Esophagus muscularis mucosa (tissue), 4 donors: ENCODE measurements around the gene OR5AU1. TPM values are rescaled to one million over a fixed set of nuclear protein-coding genes. Genes with fewer than 3 reads are reported as not detected.

ENCODE experiments used
- DNase-seq: peaks from one replicate; pipeline ENCODE4 v3.0.0-alpha.2; 2017; ENCODE audit errors: extremely low spot score
- H3K27ac ChIP-seq, 4 donors: fragments of 200-600 bp; sonication (generic); replicated peaks in 1 of 4; 1 replicate in 3 of 4; 2 replicates in 1 of 4; pipeline ENCODE4 v1.5.1; 2016 to 2019; ENCODE audit warnings: mild to moderate bottlenecking in 1 of 4
- H3K27me3 ChIP-seq, 4 donors: fragments of 200-600 bp; sonication (generic); one replicate each; pipeline versions ENCODE4 v1.5.1 to v1.6.0; 2016 to 2019
- H3K36me3 ChIP-seq, 4 donors: fragments of 200-600 bp; sonication (generic); one replicate each; pipeline ENCODE4 v1.5.1; 2016 to 2019
- H3K4me1 ChIP-seq, 4 donors: fragments of 200-600 bp; sonication (generic); one replicate each; pipeline ENCODE4 v1.5.1; 2016 to 2019
- H3K4me3 ChIP-seq, 4 donors: fragments of 200-600 bp; sonication (generic); 1 replicate in 2 of 4; 2 replicates in 2 of 4; pipeline ENCODE4 v1.5.1; 2016 to 2019; ENCODE audit warnings: mild to moderate bottlenecking in 4 of 4, moderate library complexity in 1 of 4
- H3K9me3 ChIP-seq, 4 donors: fragments of 200-600 bp; sonication (generic); 1 replicate in 3 of 4; 2 replicates in 1 of 4; pipeline ENCODE4 v1.5.1; 2016 to 2019
- EP300 ChIP-seq: sonication (generic); formaldehyde crosslinking; IDR thresholded peaks from one replicate; pipeline ENCODE4 v1.6.1; 2017; ENCODE audit warnings: antibody characterized with exemption
- POLR2A ChIP-seq: fragments of 450-650 bp; IDR thresholded peaks from one replicate; pipeline ENCODE4 v1.6.1; 2017; ENCODE audit warnings: antibody characterized with exemption, moderate library complexity, mild to moderate bottlenecking, low read depth
- POLR2AphosphoS5 ChIP-seq, 2 donors: sonication (generic); formaldehyde crosslinking; IDR thresholded peaks; one replicate each; pipeline ENCODE4 v1.6.1; 2017; ENCODE audit warnings: antibody characterized with exemption in 2 of 2
- WGBS: methylation state at CpG from one replicate; pipeline ENCODE4 v1.1.5; 2018; 5-methylcytosine and 5-hydroxymethylcytosine counted together
- intact Hi-C: fragments of 100-400 bp; cut with DNase I; formaldehyde crosslinking; loops from one replicate; pipeline ENCODE4 v1.15.1; 2023
- total RNA-seq, 4 donors: library from RNA; depleted of rRNA; stranded (reverse); fragments of >200 nt; gene quantifications; one replicate each; pipeline versions ENCODE4 v1.1.0 to v1.2.1, GENCODE V29; 2016
- TF ChIP-seq, protein P1 (sequence below), 3 experiments: fragments of 200-600 bp in 2 of 3; fragments of 450-650 bp in 1 of 3; sonication (generic) in 2 of 3; IDR thresholded peaks; one replicate each; pipeline ENCODE4 v1.5.1; 2017 to 2019; ENCODE audit warnings: antibody characterized with exemption in 3 of 3, mild to moderate bottlenecking in 2 of 3, moderate library complexity in 1 of 3

Gene OR5AU1
- total RNA-seq, 4 donors from 2014 or later = not detected

DNA sequence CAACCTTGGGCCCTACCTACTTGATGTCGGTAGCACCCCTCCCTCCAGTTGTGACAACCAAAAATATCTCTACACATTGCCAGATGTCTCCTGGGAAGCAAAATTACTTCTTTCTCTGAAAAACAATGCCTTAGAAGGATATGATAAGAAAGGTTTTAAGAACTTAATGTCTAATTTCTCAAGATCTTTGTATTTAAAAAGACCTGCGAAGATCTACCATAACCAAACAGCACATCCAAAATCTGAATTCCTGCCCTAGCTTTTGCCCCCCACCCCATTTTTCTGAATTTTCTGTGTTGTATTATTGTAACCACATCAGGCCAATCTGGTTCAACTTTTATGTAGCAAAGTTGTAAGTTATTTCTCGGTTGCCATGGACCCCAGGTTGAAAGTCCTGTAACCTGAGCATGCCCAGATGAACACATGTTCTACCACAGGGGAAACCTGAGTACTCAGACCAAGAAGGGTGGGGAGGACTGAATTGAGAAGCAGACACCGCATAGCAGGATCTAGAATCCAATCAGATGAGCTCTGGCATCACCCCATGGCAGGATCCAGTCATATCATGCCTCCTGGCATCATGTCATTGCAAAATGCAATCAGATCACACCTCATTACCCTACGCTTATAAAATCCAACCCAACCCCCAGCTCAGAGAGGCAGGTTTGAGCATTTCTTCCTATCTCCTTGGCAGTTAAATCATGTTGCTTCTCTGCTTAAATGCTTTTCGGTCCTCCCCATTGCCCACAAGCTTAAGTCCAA lies 46.3 kb downstream of the OR5AU1 start:
- Histone ChIP-seq H3K36me3 (no peaks in the 10 kb centered on the region), H3K4me3 (no peak overlapping the region), H3K9me3 (no peaks in the 10 kb centered on the region), H3K27ac (no peak overlapping the region), H3K4me1 (peaks cover 25 to 30% (median 26%) of the 10 kb centered on the region in 4 donors), H3K27me3 (no peaks in the 10 kb centered on the region)
- TF ChIP-seq POLR2A (no peak), POLR2AphosphoS5 (IDR thresholded peaks at IDR 0.05) (no peak), EP300 (no peak)
- TF ChIP-seq, protein P1, sequence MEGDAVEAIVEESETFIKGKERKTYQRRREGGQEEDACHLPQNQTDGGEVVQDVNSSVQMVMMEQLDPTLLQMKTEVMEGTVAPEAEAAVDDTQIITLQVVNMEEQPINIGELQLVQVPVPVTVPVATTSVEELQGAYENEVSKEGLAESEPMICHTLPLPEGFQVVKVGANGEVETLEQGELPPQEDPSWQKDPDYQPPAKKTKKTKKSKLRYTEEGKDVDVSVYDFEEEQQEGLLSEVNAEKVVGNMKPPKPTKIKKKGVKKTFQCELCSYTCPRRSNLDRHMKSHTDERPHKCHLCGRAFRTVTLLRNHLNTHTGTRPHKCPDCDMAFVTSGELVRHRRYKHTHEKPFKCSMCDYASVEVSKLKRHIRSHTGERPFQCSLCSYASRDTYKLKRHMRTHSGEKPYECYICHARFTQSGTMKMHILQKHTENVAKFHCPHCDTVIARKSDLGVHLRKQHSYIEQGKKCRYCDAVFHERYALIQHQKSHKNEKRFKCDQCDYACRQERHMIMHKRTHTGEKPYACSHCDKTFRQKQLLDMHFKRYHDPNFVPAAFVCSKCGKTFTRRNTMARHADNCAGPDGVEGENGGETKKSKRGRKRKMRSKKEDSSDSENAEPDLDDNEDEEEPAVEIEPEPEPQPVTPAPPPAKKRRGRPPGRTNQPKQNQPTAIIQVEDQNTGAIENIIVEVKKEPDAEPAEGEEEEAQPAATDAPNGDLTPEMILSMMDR (IDR thresholded peaks at IDR 0.05) = no peak
- WGBS = 86% methylated on average over 6 of the region's 6 CpGs
- intact Hi-C loops = loop anchor here (10.0 kb wide), 1 partner anchor 645 kb away; the partner anchor contains the start of genes PIP4P1 and PNP
- no peak for DNase-seq

DNA sequence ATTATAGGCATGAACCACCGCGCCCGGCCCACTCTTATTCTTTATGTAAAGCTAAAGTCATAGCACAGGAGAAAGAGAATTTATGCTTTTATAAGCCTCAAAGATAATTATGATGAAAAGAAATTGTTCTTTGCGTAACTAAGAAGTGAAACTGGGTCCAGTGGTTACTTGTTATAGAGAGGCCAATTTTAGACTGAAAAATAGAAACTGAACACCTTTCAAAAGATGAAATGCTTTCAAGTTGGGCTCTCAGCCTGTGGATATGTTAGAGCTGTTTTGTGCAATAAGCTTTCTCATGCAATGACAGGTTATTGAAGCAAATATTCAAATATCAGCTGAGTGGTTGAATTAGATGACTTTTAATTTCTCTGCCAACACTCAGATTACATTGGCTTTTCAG lies 47.1 kb downstream of the OR5AU1 start:
- Histone ChIP-seq H3K4me3 (no peak overlapping the region), H3K27me3 (no peaks in the 10 kb centered on the region), H3K27ac (no peak overlapping the region), H3K36me3 (no peaks in the 10 kb centered on the region), H3K9me3 (no peaks in the 10 kb centered on the region), H3K4me1 (peaks cover 26 to 35% (median 31%) of the 10 kb centered on the region in 4 donors)
- intact Hi-C loops = loop anchor here (10.0 kb wide), 1 partner anchor 644 kb away; the partner anchor contains the start of genes PIP4P1 and PNP
- no peak for TF ChIP-seq POLR2A
- TF ChIP-seq, protein P1 (IDR thresholded peaks at IDR 0.05) = no peak
- TF ChIP-seq EP300 = no peak
- no peak for DNase-seq
- WGBS = 95% methylated on average over 4 of the region's 4 CpGs

- intact Hi-C loops = loop anchor here (10.0 kb wide), 1 partner anchor 643 kb away; the partner anchor contains the start of genes PIP4P1 and PNP
- no peak for DNase-seq
- no peaks in the 10 kb centered on the region for H3K36me3 ChIP-seq
- no peak overlapping the region for H3K4me3 ChIP-seq
- peaks cover 34 to 46% (median 42%) of the 10 kb centered on the region in 4 donors for H3K4me1 ChIP-seq
- TF ChIP-seq, protein P1 (IDR thresholded peaks at IDR 0.05) = no peak
- no peak for TF ChIP-seq EP300
- TF ChIP-seq POLR2A = no peak
- TF ChIP-seq POLR2AphosphoS5 (IDR thresholded peaks at IDR 0.05) = no peak
- 67% methylated on average over 1 of the region's 5 CpGs for WGBS
- H3K27me3 ChIP-seq = no peaks in the 10 kb centered on the region
- peak overlapping the region; percentile 13 to 93 (median 58) for H3K27ac ChIP-seq
- H3K9me3 ChIP-seq = no peaks in the 10 kb centered on the region
Measured at GRCh38 chr14:21107283-21107800, 48.5 kb downstream of the OR5AU1 start.

DNA sequence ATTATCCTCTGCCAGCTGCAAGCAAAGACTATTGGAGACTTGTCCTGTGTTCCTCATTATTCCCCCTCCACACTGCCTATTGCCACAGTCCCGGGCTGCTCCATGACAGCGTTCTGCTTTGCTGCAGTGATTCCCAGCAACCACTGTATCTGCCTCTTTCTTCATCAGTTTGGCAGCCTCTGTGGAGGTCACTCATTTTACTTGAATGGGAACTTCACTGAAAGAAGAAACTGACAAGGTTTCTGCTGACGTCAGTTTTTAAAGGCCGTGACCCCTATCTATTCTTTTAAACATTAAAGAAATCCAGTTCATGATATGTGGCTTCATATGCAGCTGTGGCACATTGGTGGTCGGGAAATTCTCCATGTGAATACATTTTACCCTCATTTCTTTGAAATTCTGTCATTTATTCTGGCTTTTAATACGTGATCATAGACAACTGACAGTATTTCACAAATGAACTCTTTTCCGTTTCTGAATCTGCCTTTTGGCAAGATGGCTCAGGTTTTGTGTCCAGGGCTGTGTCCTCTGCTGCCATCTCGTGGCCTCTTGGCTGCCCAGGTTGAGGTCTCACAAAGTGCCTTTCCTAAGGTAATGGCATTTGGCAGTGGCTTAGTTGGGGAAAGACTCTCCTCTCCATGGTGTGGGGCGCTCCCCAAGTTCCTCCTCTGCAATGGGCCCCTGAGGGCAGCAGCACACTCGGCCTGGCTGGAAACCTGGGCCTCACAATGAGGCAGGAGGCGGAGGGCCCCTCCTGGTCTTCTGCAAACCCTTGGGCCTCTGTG lies 49.2 kb downstream of the OR5AU1 start:
- DNase-seq = no peak
- intact Hi-C loops = loop anchor here (10.0 kb wide), 1 partner anchor 642 kb away; the partner anchor contains the start of genes PIP4P1 and PNP
- H3K27me3 ChIP-seq = no peaks in the 10 kb centered on the region
- no peaks in the 10 kb centered on the region for H3K9me3 ChIP-seq
- WGBS = 20% methylated on average over 11 of the region's 11 CpGs
- peaks cover 34 to 46% (median 44%) of the 10 kb centered on the region in 4 donors for H3K4me1 ChIP-seq
- H3K36me3 ChIP-seq = no peaks in the 10 kb centered on the region
- H3K27ac ChIP-seq = peak overlapping the region; percentile 13 to 93 (median 58)
- TF ChIP-seq, protein P1 (IDR thresholded peaks at IDR 0.05) = peak in 2 of 3 experiments; percentile 79 to 84
- TF ChIP-seq POLR2AphosphoS5 (IDR thresholded peaks at IDR 0.05) = peak in 1 of 2 donors; percentile 59
- TF ChIP-seq EP300 = no peak
- peak overlapping the region in 2 of 4 donors; percentile 3 to 17 for H3K4me3 ChIP-seq
